HG03575 (cell line): ENCODE measurements around the gene VIPR1.
"Not testable (repeated sequence)": the region's sequence is repeated elsewhere in the genome, so short reads cannot be mapped to it uniquely, and the experiment has no call there.

Source experiments
- ATAC-seq: cut with Tn5 transposase; IDR thresholded peaks from one replicate; pipeline ENCODE4 v1.9.1; 2021; ENCODE audit not compliant: unreplicated experiment, insufficient number of reproducible peaks, low FRiP score; ENCODE audit errors: extremely low read depth

The VIPR1 gene

DNA sequence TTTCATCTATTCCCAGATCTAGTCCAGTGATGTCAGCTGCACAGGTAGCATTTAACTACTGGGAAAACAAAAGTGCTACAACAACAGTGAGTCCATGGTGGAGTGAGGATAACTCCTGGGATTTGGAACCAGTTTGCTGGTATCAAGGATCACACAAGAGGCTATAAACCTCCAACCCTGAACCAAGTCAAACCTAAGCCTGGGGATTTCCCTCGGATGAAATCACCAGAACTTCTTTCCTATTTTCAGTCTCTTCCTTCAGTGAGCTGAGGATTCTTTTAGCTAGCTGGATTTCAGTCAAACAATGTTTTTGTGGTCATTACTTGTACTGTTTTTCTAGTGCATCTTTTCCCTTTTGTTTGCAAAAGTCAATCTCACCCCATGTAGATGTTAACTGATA, 47.8 kb downstream of the VIPR1 start:
- ATAC-seq = no peak

DNA sequence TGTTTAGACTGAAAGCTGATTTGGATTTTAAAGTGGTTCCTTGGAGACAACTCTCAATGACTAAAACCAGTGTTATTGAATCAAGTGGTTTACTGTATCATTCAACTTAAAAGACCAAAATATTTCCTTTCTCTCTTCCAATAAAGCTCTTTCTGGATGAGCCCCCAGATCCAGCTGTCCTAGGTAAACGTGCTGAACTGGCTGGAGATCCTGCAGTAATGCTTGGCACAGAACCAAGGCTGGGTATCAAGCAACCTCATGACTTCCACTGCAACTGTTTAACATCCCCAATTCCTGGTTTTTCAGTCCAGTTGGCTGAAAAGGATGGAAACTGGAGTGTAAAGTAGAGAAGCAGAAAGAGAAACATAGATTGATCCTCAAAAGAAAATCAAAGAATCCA, 50.4 kb downstream of the VIPR1 start:
- no peak for ATAC-seq

DNA sequence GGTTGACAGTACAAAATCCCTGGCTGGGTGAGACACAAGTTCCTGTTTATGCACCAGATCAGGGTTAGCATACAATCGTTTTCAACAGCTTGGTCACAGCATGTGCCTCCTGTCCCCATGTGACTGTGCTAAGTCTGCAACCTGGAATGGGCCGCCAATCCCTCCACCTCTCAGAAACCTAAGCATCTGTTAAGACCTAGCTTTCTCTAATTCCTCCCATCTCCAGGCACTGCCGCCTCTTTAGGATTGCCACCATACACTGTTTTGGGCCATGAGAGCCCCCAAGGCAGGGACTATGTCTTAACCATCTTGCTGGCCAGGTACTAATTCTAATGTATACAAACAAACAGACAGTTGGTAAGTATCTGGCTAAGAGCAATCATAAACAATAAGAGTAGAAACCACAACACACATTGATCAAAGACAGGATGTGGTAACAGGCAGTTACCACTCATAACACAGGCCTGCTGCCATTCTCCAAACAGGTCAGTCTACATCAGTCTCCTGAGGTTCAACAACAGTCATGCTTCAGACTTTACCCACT, 53.7 kb downstream of the VIPR1 start:
- peak; percentile 70 for ATAC-seq

DNA sequence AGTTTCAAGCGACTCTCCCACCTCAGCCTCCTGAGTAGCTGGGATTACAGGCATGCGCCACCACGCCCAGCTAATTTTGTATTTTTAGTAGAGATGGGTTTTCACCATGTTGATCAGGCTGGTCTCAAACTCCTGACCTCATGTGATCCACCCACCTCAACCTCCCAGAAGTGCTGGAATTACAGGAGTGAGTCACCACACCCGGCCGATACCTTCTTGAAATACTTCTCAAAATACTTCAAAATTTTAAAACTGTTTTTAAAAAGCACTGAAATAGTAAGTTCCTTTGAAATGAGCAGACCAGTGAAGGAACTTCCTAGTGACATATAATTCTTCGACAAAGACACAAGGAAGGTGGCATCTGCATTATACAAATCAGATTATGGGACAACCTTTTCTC, 54.4 kb downstream of the VIPR1 start:
- not testable (repeated sequence) for ATAC-seq

DNA sequence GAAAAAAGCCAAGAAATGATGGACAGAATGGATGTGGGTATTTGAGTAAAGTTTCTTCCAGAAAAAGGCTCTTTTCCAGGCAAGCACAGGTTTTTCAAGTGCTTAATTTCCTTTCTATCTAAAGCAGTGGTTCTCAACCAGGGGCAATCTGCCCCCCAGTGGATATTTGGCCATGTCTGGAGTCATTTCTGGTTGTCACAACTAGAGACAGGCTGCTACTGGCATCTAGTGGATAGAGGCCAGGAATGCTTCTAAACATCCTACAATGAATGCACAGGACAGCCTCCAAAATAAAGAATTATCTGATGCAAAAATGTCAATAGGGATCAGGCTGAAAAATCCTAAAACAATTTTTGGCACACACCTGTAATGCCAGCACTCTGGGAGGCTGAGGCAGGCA, 55.4 kb downstream of the VIPR1 start:
- ATAC-seq = no peak

DNA sequence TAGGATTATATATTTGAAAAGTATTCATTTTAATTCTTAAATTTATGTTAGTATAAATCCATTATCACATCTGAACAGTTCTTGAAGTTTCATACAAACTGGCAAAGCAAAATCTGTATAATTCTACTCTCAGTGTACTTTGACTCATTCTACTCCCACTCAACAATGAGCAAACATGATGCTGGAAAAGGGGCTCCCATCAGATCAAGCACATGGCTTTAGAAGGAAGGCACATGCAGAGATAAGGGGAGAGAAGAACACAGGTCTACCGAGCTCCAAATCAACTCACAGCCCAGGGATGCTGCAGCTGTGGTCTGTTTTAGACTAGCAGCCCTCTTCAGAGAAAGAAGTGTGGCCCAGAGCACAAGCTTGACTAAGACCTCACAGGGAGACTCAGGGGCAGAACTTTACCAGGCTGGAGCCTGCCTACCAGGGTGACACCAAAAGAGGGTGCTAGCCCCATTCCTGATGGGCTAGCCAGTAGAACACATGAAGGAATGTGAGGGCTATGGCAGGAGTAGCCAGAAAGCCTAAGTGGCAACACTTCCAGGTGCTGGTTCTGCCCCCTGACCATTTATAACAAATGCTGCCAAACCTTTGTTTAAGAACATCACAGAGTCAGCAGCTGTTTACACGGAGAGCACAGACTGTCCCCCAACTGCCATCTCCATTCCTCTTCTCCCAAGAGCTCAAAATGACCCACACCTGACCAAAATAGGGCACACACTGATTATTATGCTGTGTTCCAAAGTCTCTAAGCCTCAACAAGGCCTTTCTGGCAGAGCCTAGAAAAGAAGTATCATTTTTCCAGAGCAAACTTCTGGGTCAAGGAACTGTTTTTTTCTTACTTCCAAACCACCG, 59.8 kb downstream of the VIPR1 start:
- no peak for ATAC-seq

DNA sequence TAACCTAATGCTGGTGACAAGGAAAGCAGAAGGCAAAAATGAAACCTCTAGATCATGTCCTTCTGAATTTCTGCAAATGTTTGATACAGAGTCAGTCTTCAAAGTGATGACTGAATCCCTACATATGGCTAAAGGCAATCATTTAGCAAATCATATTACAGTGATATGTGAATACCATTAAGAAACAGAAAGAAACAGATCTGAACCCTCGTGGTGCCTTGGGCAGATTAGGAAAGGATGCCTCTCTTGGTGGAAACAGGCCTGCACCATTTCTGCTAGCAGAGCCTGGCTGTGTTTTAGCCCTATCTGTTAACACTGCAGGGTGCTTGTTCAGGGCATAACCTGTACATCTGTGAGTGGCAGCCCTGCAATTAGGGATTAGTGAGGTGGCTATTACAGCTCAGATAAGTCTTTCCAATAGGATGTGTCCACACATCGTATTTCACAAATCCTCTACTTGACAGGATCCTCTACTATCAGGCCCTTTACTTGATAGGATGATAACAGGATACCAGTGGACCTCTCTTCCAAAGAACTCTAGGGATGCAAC, 67.2 kb downstream of the VIPR1 start:
- no peak for ATAC-seq

DNA sequence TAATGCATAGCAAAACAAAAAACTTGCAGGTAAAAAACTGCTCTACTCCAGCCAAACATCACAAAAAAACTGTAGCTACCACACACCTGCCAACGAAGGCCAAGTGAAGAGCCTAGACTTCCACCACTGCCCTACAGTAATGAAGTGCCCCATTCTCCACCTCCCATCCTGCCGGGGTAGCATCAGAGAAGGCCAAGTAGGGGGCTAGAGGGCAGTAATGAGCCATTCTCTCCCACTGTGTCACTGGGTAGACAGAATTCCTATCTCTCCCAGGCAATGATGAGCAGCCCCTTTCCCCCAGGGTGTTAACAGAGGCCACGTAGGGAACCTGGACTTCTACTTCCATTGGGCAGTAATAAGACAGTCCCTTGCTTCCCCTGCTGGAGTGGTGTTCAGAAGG, 69.8 kb downstream of the VIPR1 start:
- ATAC-seq = no peak

DNA sequence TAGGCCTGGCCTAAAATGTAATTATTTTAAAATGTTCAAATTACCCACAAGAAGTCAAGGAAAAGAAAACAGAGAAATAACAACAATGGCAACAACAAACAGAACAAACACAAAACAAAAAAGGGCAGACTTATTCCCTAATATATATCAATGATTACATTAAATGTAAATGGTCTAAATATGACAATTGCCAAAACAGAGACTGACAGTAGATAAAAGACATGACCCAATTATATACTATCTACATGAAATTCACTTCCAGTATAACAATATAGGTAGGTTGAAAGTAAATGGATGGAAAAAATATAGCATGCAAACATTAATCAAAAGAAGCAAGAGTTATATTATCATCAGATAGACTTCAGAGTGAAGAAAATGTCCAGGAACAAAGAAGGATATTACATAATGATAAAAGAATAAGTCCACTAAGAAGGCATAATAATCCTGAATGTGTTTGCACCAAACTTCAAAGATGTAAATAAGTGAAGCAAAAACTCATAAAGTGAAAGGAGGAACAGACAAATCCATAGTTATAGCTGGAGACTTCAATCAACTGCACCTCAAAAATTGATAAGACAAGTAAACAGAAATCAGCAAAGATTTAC, 72.8 kb downstream of the VIPR1 start:
- ATAC-seq = no peak

DNA sequence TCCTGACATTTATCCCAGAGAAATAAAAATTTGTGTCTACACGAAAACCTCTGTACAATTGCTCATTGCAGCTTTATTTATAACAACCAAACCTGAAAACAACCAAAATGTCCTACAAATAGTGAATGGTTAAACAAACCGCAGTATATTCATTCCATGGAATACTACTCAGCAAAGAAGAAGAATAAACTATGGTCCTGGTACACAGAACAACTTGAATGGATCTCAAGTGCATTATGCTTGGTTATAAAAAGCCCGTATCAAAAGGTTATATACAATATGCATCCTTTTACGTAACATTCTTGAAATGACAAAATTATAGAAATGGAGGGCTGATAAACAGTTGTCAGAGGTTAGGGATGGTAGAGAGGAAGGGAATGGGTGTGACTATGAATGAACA, 75.6 kb downstream of the VIPR1 start:
- no peak for ATAC-seq

DNA sequence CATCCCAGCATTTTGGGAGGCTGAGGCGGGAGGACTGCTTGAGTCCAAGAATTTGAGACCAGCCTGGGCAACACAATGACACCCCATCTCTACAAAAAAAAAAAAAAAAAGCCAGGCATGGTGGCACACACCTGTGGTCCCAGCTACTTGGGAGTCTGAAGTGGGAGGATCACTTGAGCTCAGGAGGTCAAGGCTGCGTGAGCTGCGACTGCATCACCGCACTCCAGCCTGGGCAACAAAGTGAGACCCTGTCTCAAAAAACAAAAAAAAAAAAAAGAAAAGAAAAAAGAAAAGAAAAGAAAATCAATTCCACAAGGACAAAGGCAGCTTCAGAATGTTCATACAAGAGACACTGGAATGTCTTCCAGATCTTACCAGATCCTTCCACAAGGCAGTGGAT, 76.9 kb downstream of the VIPR1 start:
- not testable (repeated sequence) for ATAC-seq

DNA sequence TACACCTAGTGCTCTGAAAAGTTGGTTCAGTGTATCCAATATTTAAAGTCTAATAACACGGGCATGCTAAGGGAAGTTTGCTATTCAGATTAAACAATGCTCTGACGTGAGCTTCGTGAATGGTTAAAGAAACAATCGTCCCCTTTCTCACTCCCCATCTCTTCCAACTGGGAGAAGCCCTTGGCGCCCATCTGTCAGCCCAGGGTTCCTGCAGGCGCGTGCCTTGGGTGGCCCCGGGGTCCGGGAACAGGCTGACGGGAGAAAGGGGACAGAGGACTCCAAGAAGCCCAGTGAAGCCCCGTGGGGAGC, 78.9 kb downstream of the VIPR1 start:
- no peak for ATAC-seq

DNA sequence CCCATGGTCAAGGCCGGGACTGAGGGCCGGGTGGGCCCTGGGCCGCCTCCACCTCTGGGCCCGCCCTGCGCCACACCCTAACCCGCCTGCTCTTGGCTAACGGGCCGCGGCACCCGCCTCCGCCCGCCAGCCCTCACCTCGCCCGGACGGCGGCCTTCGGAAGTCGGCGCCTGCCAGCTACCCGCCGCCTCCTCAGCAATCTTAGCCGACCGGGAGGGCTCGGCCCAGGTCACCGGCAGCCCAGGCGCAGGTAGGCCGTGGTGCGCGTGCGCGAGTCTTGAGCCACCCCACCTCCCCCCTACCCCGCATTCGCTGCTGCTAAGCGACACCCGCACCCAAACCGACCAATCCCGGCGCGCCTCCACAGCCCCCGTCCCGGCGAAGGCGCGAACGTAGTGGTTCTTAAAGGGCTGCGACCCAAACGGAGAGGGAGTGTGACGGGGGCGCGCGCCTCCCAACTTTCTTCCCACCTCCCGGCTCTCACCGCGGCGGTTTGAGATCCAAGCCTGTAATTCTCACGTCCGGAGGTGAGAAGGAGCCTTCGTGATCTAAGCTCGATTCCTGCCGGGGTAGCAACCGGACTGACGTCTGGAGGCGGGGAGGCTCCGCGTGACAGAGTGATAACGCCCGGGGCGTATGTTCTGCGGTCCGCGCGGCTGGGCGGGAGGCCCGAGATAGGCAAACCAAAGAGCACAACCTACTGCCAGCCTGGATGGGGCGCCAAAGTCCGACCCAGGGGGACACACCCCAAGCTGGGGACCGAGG, 79.4 kb downstream of the VIPR1 start, which contains the start of gene SEC22C:
Gene SEC22C, minus strand, starts transcription at position 259 of the 765 bp plus-strand sequence. CDS start 12,921 bp downstream, outside the sequence.
- peak; percentile 39 for ATAC-seq

DNA sequence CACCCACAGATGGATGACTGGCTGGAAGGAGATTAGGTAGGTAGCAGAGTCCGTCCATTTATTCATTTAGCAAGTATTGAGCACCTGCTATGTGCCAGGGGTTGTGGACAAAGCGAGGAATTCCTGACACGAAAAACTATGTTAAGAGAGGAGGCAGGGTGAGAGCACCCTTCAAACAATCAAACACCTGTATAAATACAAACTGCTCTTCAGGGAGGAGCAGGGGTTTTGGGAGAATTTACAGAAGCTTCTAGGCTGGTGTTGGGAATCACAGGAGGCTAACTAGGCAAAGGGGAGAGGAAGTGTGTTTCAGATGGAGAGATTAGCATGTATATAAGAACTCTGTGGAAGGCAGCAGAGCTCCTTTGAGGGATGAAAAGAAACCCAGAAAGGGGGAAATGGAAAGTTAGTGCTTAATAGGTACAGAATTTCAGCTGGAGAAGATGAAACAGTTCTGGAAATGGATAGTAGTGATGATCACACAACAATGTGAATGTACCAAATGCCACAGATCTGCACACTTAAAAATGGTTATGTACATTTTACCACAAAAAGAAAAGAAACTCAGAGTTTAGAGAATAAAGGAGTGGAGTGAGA, 80.1 kb downstream of the VIPR1 start:
- ATAC-seq = no peak
